ENCODE measurements around the gene WSB1.
"Not testable (repeated sequence)": the region's sequence is repeated elsewhere in the genome, so short reads cannot be mapped to it uniquely, and the experiment has no call there.

The WSB1 gene, protein sequence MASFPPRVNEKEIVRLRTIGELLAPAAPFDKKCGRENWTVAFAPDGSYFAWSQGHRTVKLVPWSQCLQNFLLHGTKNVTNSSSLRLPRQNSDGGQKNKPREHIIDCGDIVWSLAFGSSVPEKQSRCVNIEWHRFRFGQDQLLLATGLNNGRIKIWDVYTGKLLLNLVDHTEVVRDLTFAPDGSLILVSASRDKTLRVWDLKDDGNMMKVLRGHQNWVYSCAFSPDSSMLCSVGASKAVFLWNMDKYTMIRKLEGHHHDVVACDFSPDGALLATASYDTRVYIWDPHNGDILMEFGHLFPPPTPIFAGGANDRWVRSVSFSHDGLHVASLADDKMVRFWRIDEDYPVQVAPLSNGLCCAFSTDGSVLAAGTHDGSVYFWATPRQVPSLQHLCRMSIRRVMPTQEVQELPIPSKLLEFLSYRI

DNA sequence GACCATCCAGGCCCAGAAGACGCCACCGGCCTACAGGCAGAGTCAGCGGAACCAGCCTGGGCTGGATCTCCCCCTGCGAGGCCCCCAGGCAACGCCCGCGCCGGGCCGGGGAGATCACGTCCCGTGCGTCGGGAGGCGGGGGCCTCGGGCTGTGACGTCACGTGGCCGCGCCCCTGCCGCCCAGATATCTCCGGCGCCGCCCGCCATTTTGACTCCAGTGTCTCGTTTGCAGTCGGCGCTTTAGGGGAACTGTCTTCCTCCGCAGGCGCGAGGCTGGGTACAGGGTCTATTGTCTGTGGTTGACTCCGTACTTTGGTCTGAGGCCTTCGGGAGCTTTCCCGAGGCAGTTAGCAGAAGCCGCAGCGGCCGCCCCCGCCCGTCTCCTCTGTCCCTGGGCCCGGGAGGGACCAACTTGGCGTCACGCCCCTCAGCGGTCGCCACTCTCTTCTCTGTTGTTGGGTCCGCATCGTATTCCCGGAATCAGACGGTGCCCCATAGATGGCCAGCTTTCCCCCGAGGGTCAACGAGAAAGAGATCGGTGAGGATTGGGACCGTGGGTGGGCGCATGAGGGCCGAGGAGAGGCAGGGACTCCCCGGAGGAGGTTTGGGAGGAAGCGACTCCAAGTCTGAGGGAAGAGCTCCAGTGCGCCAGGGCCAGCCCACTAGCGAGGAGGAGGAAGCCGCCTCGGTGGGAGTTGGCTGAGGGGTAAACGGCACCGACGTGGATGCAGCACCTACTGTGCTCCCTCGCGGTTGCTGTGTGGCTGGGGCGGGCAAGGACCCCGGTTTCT, at the start of gene WSB1:
WSB1 (plus strand) TSS at position 217 of the 791 bp plus-strand sequence; CDS start at position 499, 282 bp downstream.
- peak; percentile 83 for DNase-seq (ENCODE audit: low read depth)

DNA sequence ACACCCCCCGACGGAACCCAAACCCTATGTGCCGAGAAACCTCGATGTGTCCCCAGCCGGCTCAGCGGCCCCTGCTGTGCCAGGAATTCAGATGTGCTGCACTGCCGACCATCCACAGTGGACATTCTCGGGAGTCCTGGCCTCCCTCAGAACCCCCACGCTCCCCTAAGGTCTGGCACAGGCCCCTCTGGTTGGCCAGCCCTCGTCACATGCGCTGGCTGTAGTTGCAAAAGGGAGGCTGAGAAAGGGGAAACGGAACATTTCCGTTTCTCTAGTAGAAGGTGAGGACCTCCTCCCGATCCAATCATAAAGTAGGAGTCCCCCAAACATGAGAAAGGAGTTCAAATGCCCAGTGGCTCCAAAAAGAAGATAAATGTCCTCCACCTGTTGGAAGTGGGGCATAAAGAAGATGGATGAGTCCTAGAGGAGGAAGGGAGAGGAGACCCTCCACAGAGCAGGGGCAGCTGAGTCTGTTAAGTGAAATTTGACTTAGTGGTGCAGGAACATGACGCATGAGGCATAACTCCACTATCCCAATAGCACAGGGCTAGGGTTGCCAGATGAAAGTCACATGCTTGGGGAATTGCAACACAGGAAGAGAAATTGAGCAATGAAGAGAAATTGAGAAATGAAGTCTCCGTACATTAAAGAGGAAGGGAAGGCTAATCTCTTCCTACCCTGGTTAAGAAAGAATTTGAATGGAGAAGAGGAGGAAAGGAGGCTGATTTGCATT, 49.3 kb upstream of the WSB1 start:
- DNase-seq (ENCODE audit: low read depth): no peak

DNA sequence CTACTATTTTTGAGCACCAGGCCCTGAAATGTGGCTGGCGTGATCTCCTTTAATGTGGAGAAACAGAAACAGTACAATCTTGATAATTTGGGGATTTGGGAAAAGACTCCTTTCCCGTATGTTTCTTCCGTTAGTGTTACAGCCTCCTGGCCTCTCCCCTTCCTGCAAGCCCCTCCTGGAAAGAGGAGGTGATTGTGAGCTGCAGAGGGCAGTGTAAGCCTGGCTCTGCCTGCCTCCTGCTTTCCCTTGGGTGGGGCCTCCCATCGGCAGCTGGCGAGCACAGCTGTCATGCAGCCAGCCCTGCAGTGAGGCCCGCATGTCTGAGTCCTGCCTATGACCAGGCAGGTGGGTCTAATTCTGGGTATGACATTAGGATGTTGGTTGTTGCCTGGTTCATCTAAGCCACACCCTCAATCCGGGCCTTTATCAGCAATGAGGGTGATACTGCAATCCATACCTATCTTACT, 48.7 kb upstream of the WSB1 start:
- peak; percentile 19 for DNase-seq (ENCODE audit: low read depth)

DNA sequence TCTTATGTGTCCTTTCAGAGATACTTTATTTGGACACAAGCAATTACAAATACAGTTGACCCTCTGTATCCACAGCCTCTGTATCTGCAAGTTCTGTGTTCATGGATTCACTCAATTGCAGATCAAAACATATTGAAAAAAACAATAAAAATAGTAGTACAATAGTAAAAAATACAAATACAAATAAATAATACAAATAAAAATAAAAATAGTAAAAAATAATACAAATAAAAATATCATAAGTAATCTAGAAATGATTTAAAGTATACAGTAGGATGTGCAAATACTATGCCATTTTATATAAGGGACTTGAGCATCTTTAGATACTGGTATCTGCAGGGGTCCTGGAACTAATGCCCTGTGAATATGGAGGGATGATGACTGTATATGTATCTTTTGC, 47.4 kb upstream of the WSB1 start:
- DNase-seq (ENCODE audit: low read depth): no peak

DNA sequence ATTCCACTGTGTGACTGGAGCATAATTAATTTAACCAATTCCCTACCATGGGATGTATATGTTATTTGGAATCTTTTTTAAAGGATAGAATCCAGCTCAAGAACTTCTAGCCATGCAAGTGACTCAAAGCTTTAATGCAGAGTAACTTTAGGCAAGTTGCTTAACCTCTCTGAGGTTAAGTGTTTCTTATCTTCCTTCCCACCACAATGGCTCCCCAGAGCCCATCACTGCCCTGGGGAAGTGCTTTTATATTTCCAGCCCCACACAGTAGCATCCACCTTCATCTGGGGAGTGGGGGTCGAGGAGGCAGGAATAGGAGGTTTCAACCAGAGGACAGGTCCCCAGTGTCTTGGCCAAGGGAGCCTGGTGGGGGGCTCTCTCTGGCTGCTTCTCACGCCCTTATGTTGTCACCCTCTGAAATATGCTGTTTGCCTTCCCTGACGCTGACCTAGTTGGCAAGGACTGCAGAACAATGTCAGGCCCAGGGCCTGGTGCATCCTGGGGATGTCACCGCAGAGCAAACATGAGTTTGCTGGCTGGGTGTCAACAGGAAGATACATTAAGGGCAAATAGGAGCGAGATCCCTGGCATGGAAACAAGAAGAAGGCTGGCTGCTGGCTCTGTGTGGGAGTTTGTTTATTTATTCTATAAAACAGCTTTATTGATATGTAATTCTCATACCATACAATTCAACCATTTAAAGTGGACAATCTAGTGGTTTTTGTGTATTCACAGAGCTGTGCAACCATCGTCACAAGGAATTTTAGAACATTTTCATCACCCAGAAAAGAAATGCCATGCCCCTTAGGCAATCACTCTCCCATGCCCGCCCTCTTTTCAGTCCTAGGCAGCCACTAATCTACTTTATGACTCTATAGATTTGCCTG, 46.6 kb upstream of the WSB1 start:
- DNase-seq (ENCODE audit: low read depth): no peak

DNA sequence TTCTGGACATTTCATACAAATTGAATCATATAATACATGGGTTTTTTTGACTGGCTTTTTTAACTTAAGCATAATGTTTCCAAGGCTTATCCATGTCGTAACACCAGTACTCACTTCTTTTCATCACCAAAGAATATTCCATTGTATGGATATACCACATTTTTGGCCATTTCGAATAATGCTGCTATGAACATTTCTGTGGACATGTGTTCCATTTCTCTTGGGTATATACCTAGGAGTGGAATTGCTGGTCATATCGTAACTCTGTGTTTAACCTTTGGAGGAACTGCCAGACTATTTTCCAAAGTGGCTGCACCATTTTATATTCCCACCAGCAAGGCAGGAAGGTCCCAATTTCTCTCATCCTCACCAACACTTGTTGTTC, 46.0 kb upstream of the WSB1 start:
- DNase-seq (ENCODE audit: low read depth): no peak

DNA sequence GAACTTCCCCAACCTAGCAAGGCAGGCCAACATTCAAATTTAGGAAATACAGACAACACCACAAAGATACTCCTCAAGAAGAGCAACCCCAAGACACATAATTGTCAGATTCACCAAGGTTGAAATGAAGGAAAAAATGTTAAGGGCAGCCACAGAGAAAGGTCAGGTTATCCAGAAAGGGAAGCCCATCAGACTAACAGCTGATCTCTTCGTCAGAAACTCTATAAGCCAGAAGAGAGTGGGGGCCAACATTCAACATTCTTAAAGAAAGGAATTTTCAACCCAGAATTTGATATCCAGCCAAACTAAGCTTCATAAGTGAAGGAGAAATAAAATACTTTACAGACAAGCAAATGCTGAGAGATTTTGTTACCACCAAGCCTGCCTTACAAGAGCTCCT, 43.1 kb upstream of the WSB1 start:
- DNase-seq (ENCODE audit: low read depth): not testable (repeated sequence)

DNA sequence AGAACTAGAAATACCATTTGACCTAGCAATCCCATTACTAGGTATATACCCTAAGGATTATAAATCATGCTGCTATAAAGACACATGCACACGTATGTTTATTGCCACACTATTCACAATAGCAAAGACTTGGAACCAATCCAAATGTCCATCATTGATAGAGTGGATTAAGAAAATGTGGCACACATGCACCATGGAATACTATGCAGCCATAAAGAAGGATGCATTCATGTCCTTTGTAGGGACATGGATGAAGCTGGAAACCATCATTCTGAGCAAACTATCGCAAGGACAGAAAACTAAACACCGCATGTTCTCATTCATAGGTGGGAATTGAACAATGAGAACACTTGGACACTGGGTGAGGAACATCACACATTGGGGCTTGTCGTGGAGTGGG, 39.1 kb upstream of the WSB1 start:
- not testable (repeated sequence) for DNase-seq (ENCODE audit: low read depth)

DNA sequence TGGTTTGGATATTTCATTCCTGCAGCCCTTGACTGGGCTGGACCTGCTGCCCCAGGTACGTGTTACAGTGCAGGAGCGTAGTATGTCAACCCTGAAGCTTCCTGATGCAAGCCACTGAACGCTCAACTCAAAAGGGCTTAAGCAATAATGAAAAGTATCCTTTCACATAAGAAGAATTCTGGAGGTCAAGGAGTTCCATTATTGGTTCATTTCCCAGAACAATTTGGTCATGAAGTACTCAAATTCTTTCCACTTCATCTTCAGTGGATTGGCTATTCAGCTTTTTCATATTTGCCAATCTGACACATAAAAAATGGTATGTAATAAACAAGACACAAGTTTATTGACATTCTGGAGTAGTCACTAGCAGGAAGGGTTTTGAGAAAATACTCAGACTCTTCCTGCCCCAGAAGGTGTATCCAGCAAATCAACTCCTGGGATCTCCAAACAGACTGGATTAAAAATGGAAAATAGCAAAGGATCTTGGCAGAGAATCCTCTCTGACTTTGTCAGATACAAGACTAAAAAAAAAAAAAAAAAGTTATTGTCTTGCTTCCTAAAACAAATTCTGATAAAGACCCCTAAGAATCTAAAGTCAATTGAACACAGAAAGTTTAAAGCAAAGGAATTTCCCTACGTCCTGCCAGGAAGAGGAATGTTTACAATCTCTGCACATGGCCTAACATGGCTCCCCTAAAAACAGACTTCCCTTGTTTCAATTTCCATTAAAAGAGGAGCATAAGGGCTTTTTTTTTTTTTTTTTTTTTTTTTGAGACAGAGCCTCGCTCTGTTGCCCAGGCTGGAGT, 37.5 kb upstream of the WSB1 start:
- DNase-seq (ENCODE audit: low read depth): no peak

DNA sequence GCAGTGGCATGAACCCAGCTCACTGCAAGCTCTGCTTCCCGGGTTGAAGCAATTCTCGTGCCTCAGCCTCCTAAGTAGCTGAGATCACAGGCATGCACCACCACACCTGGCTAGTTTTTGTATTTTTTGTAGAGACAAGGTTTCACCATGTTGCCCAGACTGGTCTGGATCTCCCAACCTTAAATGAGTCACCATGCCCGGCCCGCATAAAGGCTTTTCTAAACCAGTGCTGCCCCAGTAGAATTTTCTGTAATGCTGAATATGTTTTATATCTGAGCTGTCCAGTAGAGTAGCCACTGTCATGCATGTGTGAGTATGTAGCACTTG, 36.9 kb upstream of the WSB1 start:
- DNase-seq (ENCODE audit: low read depth): no peak

DNA sequence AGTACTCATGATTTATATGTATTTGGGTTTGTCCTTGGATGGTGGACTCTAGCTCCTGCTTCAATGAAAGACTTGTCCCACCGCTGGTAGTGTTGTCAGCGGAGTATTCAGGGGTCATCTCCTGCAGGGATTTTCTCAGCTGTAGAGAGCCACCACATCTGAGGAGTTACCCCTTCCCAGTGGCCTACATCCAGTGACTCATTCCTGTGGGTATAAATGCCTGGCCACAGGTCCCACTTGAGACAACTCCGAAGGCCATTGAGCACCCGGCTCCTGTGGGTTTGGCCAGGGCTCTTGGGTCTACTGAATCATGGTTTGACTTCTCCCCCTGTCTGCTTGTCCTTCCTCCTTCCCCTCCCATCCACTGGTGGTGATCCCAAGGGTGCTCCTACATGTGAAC, 34.6 kb upstream of the WSB1 start:
- no peak for DNase-seq (ENCODE audit: low read depth)

DNA sequence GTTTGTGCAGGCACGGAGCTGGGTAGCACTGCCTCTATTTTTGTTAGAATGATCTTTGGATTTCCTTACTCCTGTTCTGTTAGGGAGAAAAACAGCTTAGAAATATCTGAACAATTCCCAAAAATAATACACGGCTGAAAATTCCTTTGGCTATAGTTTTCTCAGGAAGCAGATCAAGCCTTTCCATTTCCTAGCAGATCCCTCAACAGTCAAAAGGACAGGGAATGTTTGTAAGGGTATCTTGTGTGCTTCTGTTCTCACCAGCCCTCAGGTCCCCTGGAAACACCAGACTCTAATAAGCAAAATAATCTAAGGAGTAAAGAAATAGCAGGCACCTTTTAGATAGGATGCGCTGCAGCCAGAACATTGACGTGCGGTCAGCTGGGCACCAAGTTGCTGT, 30.5 kb upstream of the WSB1 start:
- DNase-seq (ENCODE audit: low read depth): no peak

DNA sequence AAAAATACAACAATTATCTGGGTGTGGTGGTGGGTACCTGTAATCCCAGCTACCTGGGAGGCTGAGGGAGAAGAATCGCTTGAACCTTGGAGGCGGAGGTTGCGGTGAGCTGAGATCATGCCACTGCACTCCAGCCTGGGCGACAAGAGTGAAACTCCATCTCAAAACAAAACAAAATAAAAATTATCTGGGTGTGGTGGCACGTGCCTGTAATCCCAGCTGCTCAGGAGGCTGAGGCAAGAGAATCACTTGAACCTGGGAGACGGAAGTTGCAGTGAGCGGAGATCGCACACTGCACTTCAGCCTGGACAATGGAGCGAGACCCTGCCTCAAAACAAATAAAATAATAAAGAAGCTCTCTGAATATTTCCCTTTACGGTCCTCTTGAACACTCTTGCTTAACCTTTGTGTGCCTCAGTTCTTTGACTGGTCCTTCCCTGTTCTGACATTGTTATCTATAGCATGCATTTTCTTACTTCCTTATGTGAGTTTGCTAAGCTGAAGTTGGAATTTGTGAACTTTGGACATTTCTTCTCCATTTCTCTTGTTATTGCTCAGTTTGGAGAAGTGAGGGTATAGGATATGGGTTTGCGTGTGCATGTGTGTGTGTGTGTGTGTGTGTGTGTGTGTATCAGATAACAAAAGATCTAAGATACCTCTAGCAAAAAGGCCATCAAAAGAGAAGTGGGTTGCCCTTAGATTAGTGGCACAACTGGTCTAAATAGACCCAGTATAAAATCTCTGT, 29.7 kb upstream of the WSB1 start:
- no peak for DNase-seq (ENCODE audit: low read depth)

DNA sequence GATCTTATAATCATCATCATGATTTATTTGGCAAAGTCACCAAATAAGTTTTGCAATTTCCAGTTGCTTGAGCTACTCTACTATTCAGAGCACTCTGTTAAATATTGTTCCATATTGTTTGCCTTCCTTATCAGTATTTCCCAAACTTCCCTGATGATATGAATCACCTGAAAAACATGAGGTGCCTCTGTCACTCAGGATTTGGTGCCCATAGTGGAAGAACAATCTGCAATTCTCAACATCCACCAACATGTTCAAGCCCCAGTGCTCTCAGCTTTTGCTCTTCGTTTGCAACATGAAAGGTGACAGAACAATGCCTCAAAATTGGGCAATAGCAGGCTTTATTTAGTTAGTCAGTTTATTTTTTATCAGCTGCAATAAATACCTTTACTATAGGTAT, 28.6 kb upstream of the WSB1 start:
- no peak for DNase-seq (ENCODE audit: low read depth)

DNA sequence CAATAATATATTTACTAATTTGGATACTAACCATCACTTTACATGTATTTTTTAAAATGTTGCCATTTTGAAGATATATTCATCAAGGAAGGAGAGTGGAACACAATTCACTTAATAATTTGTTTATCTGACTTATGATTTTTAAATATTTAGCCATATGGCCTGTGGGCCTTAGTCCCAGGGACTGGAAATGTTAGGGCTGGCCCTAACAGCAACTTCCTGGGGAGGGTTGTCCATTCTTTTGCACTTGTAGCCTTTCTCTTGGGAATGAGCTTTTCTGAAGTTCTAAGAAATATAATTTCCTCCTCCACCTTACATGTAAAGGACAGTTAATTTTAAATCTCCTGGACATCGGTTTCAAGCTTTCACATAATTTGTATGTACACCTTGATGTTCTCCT, 27.7 kb upstream of the WSB1 start:
- DNase-seq (ENCODE audit: low read depth): no peak

DNA sequence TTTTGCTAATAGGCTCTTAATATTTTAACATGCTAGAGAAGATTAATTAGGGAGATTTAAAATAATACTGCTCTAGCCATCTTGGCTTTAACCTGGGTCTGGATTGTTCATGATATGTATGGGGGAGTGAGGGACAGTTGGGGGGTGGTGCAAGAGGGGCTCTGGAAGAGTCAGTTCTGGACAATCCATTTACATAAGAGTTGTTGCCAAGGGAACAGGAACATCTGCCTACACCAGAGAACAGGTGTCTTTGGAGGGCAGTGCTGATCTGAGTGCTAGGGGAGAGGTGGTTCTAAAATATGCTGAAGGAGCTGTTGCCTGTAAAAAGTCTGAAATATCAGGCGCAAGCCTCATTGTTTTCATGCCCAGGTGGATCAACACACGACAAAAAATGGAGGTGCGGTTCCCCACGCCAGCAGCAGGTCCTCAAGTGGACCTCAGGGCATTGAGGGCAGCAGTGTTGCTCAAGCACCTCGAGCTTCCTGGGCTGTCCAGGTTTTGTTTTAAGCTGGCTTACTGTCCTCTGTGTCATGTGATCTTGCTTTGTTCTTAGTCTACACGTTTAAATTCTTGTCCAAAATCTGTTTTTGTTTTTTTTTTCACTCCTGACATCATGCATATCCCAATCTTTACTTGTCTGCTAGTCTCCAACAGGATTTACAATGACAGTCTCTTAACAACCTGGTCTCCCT, 25.4 kb upstream of the WSB1 start:
- DNase-seq (ENCODE audit: low read depth): no peak

DNA sequence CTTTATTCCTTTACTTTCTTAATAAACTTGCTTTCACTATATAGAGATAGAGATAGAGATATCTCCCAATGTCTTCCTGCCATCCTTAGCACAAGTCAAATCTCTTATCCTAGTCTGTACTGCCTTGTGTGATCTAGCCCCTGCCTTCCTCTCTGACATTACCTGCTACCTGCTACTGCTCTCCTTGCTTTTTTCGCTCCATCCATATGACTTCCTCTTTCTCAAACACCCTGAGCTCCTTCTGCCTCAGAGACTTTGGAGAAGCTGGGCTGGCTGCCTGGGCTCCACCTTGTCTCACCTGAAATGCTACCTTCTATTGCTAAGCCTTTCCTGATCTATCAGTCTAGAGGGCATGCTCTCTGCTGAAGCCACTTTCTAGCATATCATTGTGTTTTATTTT, 24.7 kb upstream of the WSB1 start:
- no peak for DNase-seq (ENCODE audit: low read depth)

DNA sequence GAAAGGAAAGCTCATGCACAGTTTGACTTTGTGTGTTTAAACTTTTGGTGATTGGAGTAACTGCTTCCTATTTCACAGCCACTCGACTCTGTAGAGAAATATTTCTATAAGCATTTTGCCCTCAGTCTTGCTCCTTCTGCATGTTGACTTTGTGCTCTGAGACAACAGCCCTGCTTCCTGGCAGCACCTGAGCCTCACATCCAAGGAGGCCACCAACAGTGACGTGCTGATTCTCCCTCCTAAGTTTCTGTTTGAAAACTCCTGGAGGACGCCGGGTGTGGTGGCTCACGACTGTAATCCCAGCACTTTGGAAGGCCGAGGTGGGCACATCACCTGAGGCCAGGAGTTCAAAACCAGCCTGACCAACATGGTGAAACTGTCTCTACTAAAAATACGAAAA, 23.9 kb upstream of the WSB1 start:
- no peak for DNase-seq (ENCODE audit: low read depth)

DNA sequence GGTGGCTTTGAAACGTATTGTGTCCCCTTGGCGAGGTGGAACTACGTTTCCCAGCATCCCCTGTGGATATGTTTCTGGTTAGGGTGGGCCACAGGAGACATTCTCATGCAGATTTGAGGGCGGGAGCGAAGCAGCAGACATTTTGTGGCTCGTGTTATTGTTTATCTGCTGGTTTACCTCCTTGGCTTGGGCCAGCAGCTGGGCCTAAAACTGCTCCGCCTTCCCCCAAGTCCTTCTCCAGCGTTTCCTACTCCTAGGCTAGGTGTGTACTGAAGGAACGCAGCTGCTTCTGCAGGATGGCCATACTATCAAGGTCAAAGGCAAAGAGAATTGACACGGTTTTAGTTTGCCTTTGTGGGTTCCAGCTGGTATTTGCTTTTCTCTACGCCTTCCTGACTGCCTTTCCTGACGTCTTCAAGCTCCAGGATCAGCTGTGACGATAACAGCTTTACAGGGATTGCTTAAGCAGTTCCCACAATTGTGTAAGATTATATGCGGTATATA, 17.2 kb upstream of the WSB1 start:
- no peak for DNase-seq (ENCODE audit: low read depth)

Measured in stimulated activated CD8-positive, alpha-beta memory T cell treated with anti-CD3 and anti-CD28 coated beads, Interleukin-4, amount 100 ng/mL, for 24 hours (primary cell).